Measurements from ENCODE around the gene NAP1L4.
A peak's percentile ranks its signal among the peaks of the same experiment; 100 is the strongest.

The NAP1L4 gene

GRCh38 chr11:2994336-2994730 is 2.2 kb upstream of the NAP1L4 start:
- DNase-seq, result no peak

GRCh38 chr11:2992997-2993325 is 832 bp upstream of the NAP1L4 start:
- no peak for DNase-seq

GRCh38 chr11:2991452-2992233 is 486 bp downstream of the NAP1L4 start:
- peak in 16 of 56 donors; percentile 44 to 86 (median 62) for DNase-seq

- DNase-seq, result no peak
These were observed 1.3 kb downstream of the NAP1L4 start for GRCh38 chr11:2990617-2991451.

- no peak for DNase-seq
These were observed 2.6 kb downstream of the NAP1L4 start for GRCh38 chr11:2989551-2989950.

GRCh38 chr11:2989006-2989405 is 3.1 kb downstream of the NAP1L4 start:
- no peak for DNase-seq

- no peak for DNase-seq
These were observed 4.0 kb downstream of the NAP1L4 start for GRCh38 chr11:2987881-2988861.

- no peak for DNase-seq
These were observed 8.2 kb downstream of the NAP1L4 start for GRCh38 chr11:2983908-2984307.

GRCh38 chr11:2982214-2982613 is 9.9 kb downstream of the NAP1L4 start:
- DNase-seq, result no peak

GRCh38 chr11:2981130-2981529 is 11.0 kb downstream of the NAP1L4 start:
- no peak for DNase-seq

GRCh38 chr11:2980168-2980840 is 11.8 kb downstream of the NAP1L4 start:
- DNase-seq, result no peak

- no peak for DNase-seq
These were observed 15.0 kb downstream of the NAP1L4 start for GRCh38 chr11:2977113-2977512.

- DNase-seq, result no peak
These were observed 15.7 kb downstream of the NAP1L4 start for GRCh38 chr11:2976294-2977063.

GRCh38 chr11:2975594-2975993 is 16.5 kb downstream of the NAP1L4 start:
- DNase-seq, result peak in 30 of 56 donors; percentile 5 to 61 (median 30)

GRCh38 chr11:2974272-2974671 is 17.9 kb downstream of the NAP1L4 start:
- DNase-seq, result no peak

- no peak for DNase-seq
These were observed 23.7 kb downstream of the NAP1L4 start for GRCh38 chr11:2968341-2968900.

- DNase-seq, result no peak
These were observed 27.3 kb downstream of the NAP1L4 start for GRCh38 chr11:2964782-2965181.

GRCh38 chr11:2963761-2964160 is 28.4 kb downstream of the NAP1L4 start:
- DNase-seq, result no peak

GRCh38 chr11:2963112-2963754 is 28.9 kb downstream of the NAP1L4 start:
- DNase-seq, result no peak

Data from nucleus accumbens (tissue), 56 donors.